Spleen (tissue), 7 donors: ENCODE results near the gene EFCC1.

Source experiments
- CTCF ChIP-seq, 11 experiments: fragments of 200-600 bp in 7 of 11; fragments of 450-650 bp in 4 of 11; sonication (generic) in 4 of 11; IDR thresholded peaks in 8 of 11; conservative IDR thresholded peaks in 3 of 11; 1 replicate in 7 of 11; 2 replicates in 4 of 11; pipeline versions ENCODE4 v1.4.0 to v1.8.0; 2016 to 2021; ENCODE audit warnings: antibody characterized with exemption in 11 of 11, inconsistent platforms in 4 of 11, mild to moderate bottlenecking in 1 of 11
- POLR2A ChIP-seq, 3 donors: fragments of 450-650 bp; IDR thresholded peaks; one replicate each; pipeline ENCODE4 v1.5.1; 2017; ENCODE audit warnings: antibody characterized with exemption in 3 of 3, mild to moderate bottlenecking in 1 of 3
- POLR2AphosphoS5 ChIP-seq, 3 donors: sonication (generic); formaldehyde crosslinking; IDR thresholded peaks; one replicate each; pipeline ENCODE4 v1.5.1; 2017; ENCODE audit warnings: antibody characterized with exemption in 3 of 3
- donor health status: DM: no; HTN: no; CAD: no; lungs with moderate emphysema.
- donor health status: DM: no; HTN: no; CAD: no.
- donor health status: DM: no; HTN: no; CAD: no.

GRCh38 chr3:129018271-129018670 lies 17.2 kb downstream of the EFCC1 start:
- TF ChIP-seq CTCF (IDR thresholded peaks at IDR 0.05 in 8 of 11, conservative IDR thresholded peaks at IDR 0.05 in 3 of 11) (no peak), POLR2A (IDR thresholded peaks at IDR 0.05) (no peak), POLR2AphosphoS5 (IDR thresholded peaks at IDR 0.05) (no peak)
